GM19438 (cell line): ENCODE measurements around the gene PCDHGA9.
"Not testable (repeated sequence)": the region's sequence is repeated elsewhere in the genome, so short reads cannot be mapped to it uniquely, and the experiment has no call there.

Experiments
- ATAC-seq: cut with Tn5 transposase; IDR thresholded peaks from one replicate; pipeline ENCODE4 v1.9.1; 2021; ENCODE audit warnings: low read depth; ENCODE audit not compliant: unreplicated experiment

The PCDHGA9 gene

GRCh38 chr5:141413540-141414069 lies 11.0 kb downstream of the PCDHGA9 start:
- peak; percentile 39 for ATAC-seq

- not testable (repeated sequence) for ATAC-seq
These were observed 12.1 kb downstream of the PCDHGA9 start for GRCh38 chr5:141414548-141415274.

- not testable (repeated sequence) for ATAC-seq
These were observed 12.7 kb downstream of the PCDHGA9 start for GRCh38 chr5:141415275-141415618.

- not testable (repeated sequence) for ATAC-seq
These were observed 15.1 kb downstream of the PCDHGA9 start, which contains the start of gene PCDHGB7 for GRCh38 chr5:141417494-141418172. Gene PCDHGB7, plus strand, starts transcription at chr5:141417677. Its CDS starts 183 bp downstream, at chr5:141417860.

GRCh38 chr5:141419074-141419880 lies 16.7 kb downstream of the PCDHGA9 start:
- no peak for ATAC-seq

GRCh38 chr5:141420855-141421488 lies 18.4 kb downstream of the PCDHGA9 start, which contains the start of gene PCDHGA11:
Gene PCDHGA11, plus strand, starts transcription at chr5:141421051. Its CDS starts 177 bp downstream, at chr5:141421228.
- no peak for ATAC-seq

GRCh38 chr5:141421489-141421855 lies 18.9 kb downstream of the PCDHGA9 start:
- no peak for ATAC-seq

- no peak for ATAC-seq
These were observed 20.2 kb downstream of the PCDHGA9 start for GRCh38 chr5:141422742-141423291.

GRCh38 chr5:141427783-141428426 lies 25.3 kb downstream of the PCDHGA9 start:
- ATAC-seq: no peak

GRCh38 chr5:141430332-141431113 lies 27.9 kb downstream of the PCDHGA9 start, which contains the start of gene PCDHGA12:
Gene PCDHGA12, plus strand, starts transcription at chr5:141430507. Its CDS starts 253 bp downstream, at chr5:141430760.
- peak; percentile 89 for ATAC-seq

GRCh38 chr5:141431286-141431685 lies 28.7 kb downstream of the PCDHGA9 start:
- no peak for ATAC-seq

GRCh38 chr5:141432308-141432707 lies 29.7 kb downstream of the PCDHGA9 start:
- not testable (repeated sequence) for ATAC-seq

GRCh38 chr5:141432726-141433125 lies 30.1 kb downstream of the PCDHGA9 start:
- ATAC-seq: not testable (repeated sequence)

- no peak for ATAC-seq
These were observed 31.4 kb downstream of the PCDHGA9 start for GRCh38 chr5:141434006-141434405.

- ATAC-seq: no peak
These were observed 34.6 kb downstream of the PCDHGA9 start for GRCh38 chr5:141437221-141437620.

GRCh38 chr5:141439411-141440141 lies 37.0 kb downstream of the PCDHGA9 start:
- ATAC-seq: no peak

- ATAC-seq: no peak
These were observed 37.8 kb downstream of the PCDHGA9 start for GRCh38 chr5:141440341-141440740.

GRCh38 chr5:141441571-141442170 lies 39.1 kb downstream of the PCDHGA9 start:
- no peak for ATAC-seq
